Subcutaneous abdominal adipose tissue (tissue), 5 donors: ENCODE results near the gene LAMA4.
"Not testable (repeated sequence)": the region's sequence is repeated elsewhere in the genome, so short reads cannot be mapped to it uniquely, and the experiment has no call there.

Source experiments
- H3K27ac ChIP-seq: one replicate; pipeline ENCODE4 v1.7.0; 2013; ENCODE audit warnings: low read depth, mild to moderate bottlenecking, inconsistent platforms, low read length, moderate library complexity
- H3K27me3 ChIP-seq, 5 donors: one replicate each; pipeline ENCODE4 v1.7.0; 2013; ENCODE audit warnings: low read length in 5 of 5, inconsistent platforms in 1 of 5; ENCODE audit not compliant: control insufficient read depth in 5 of 5, insufficient read depth in 4 of 5
- H3K36me3 ChIP-seq, 5 donors: one replicate each; pipeline ENCODE4 v1.7.0; 2013; ENCODE audit warnings: low read length in 5 of 5; ENCODE audit not compliant: control insufficient read depth in 5 of 5, insufficient read depth in 5 of 5
- H3K4me1 ChIP-seq, 5 donors: one replicate each; pipeline ENCODE4 v1.7.0; 2013; ENCODE audit warnings: low read length in 5 of 5, mild to moderate bottlenecking in 3 of 5, moderate library complexity in 1 of 5; ENCODE audit not compliant: control insufficient read depth in 5 of 5, insufficient read depth in 5 of 5
- H3K4me3 ChIP-seq, 5 donors: one replicate each; pipeline ENCODE4 v1.7.0; 2013; ENCODE audit warnings: low read length in 5 of 5, low read depth in 1 of 5
- H3K9ac ChIP-seq, 5 donors: one replicate each; pipeline ENCODE4 v1.7.0; 2013; ENCODE audit warnings: low read length in 5 of 5, mild to moderate bottlenecking in 4 of 5, moderate library complexity in 3 of 5
- H3K9me3 ChIP-seq, 5 donors: one replicate each; pipeline ENCODE4 v1.7.0; 2013; ENCODE audit warnings: low read length in 5 of 5; ENCODE audit not compliant: control insufficient read depth in 5 of 5
- donor health status: healthy.
- donor health status: healthy.
- donor health status: healthy.
- donor health status: healthy.
- donor health status: healthy.

Gene LAMA4

GRCh38 chr6:112205427-112206109 is 48.8 kb downstream of the LAMA4 start:
- H3K9ac ChIP-seq: peak overlapping the region; percentile 49 to 79 (median 57)
- H3K36me3 ChIP-seq: peaks cover 32 to 66% (median 45%) of the 10 kb centered on the region in 5 donors
- no peaks in the 10 kb centered on the region for H3K9me3 ChIP-seq
- H3K4me3 ChIP-seq: no peak overlapping the region
- H3K27ac ChIP-seq: peak overlapping the region; percentile 91
- no peaks in the 10 kb centered on the region for H3K27me3 ChIP-seq
- H3K4me1 ChIP-seq: peaks cover 4 to 77% (median 73%) of the 10 kb centered on the region in 5 donors

GRCh38 chr6:112204350-112204706 is 50.0 kb downstream of the LAMA4 start:
- peaks cover 29 to 70% (median 46%) of the 10 kb centered on the region in 5 donors for H3K36me3 ChIP-seq
- H3K4me3 ChIP-seq: no peak overlapping the region
- H3K9ac ChIP-seq: peak overlapping the region in 4 of 5 donors; percentile 32 to 79 (median 51)
- peaks cover 4 to 69% (median 64%) of the 10 kb centered on the region in 5 donors for H3K4me1 ChIP-seq
- H3K27me3 ChIP-seq: no peaks in the 10 kb centered on the region
- no peaks in the 10 kb centered on the region for H3K9me3 ChIP-seq
- H3K27ac ChIP-seq: peak overlapping the region; percentile 91

- H3K9ac ChIP-seq: peak overlapping the region; percentile 31 to 79 (median 49)
- H3K4me1 ChIP-seq: peaks cover 4 to 64% (median 61%) of the 10 kb centered on the region in 5 donors
- no peaks in the 10 kb centered on the region for H3K27me3 ChIP-seq
- no peaks in the 10 kb centered on the region for H3K9me3 ChIP-seq
- H3K27ac ChIP-seq: peak overlapping the region; percentile 91
- H3K4me3 ChIP-seq: no peak overlapping the region
- peaks cover 30 to 71% (median 48%) of the 10 kb centered on the region in 5 donors for H3K36me3 ChIP-seq
Measured at GRCh38 chr6:112203577-112204349, 50.6 kb downstream of the LAMA4 start.

GRCh38 chr6:112202639-112203341 is 51.6 kb downstream of the LAMA4 start:
- Histone ChIP-seq H3K9ac (peak overlapping the region; percentile 31 to 79 (median 49)), H3K27ac (peak overlapping the region; percentile 91), H3K27me3 (no peaks in the 10 kb centered on the region), H3K9me3 (no peaks in the 10 kb centered on the region), H3K4me1 (peaks cover 4 to 63% (median 53%) of the 10 kb centered on the region in 5 donors), H3K4me3 (no peak overlapping the region), H3K36me3 (peaks cover 28 to 71% (median 49%) of the 10 kb centered on the region in 5 donors)

GRCh38 chr6:112200185-112200914 is 54.0 kb downstream of the LAMA4 start:
- H3K9me3 ChIP-seq, H3K4me3 ChIP-seq, H3K27me3 ChIP-seq, H3K9ac ChIP-seq: not testable (repeated sequence)
- Histone ChIP-seq H3K36me3 (peaks cover 27 to 62% (median 36%) of the 10 kb centered on the region in 5 donors), H3K4me1 (peaks cover 4 to 50% (median 42%) of the 10 kb centered on the region in 5 donors), H3K27ac (peak overlapping the region; percentile 70)

- Histone ChIP-seq H3K4me3 (no peak overlapping the region), H3K9me3 (no peaks in the 10 kb centered on the region), H3K36me3 (peaks cover 27 to 51% (median 38%) of the 10 kb centered on the region in 5 donors), H3K27ac (peak overlapping the region; percentile 70), H3K4me1 (peaks cover 4 to 39% (median 33%) of the 10 kb centered on the region in 5 donors), H3K9ac (no peak overlapping the region), H3K27me3 (no peaks in the 10 kb centered on the region)
Measured at GRCh38 chr6:112199001-112199403, 55.4 kb downstream of the LAMA4 start.

GRCh38 chr6:112198582-112198981 is 55.8 kb downstream of the LAMA4 start:
- Histone ChIP-seq H3K4me1 (peaks cover 4 to 36% (median 29%) of the 10 kb centered on the region in 5 donors), H3K27ac (peak overlapping the region; percentile 70), H3K9ac (no peak overlapping the region), H3K9me3 (no peaks in the 10 kb centered on the region), H3K4me3 (no peak overlapping the region), H3K27me3 (no peaks in the 10 kb centered on the region), H3K36me3 (peaks cover 27 to 54% (median 39%) of the 10 kb centered on the region in 5 donors)

- Histone ChIP-seq H3K4me1 (peaks cover under 1 to 26% (median 20%) of the 10 kb centered on the region in 5 donors), H3K9ac (no peak overlapping the region), H3K27ac (peak overlapping the region; percentile 70), H3K4me3 (no peak overlapping the region), H3K9me3 (no peaks in the 10 kb centered on the region), H3K36me3 (peaks cover 30 to 64% (median 45%) of the 10 kb centered on the region in 5 donors), H3K27me3 (no peaks in the 10 kb centered on the region)
Measured at GRCh38 chr6:112197636-112198035, 56.7 kb downstream of the LAMA4 start.

- Histone ChIP-seq H3K27me3 (no peaks in the 10 kb centered on the region), H3K9me3 (no peaks in the 10 kb centered on the region), H3K4me3 (no peak overlapping the region), H3K9ac (peak overlapping the region in 1 of 5 donors; percentile 5), H3K4me1 (peaks cover 0 to 19% (median 13%) of the 10 kb centered on the region in 5 donors), H3K27ac (peak overlapping the region; percentile 9), H3K36me3 (peaks cover 36 to 68% (median 54%) of the 10 kb centered on the region in 5 donors)
Measured at GRCh38 chr6:112196306-112196705, 58.1 kb downstream of the LAMA4 start.
